ENCODE measurements around the gene IRGC.
A peak's percentile ranks its signal among the peaks of the same experiment; 100 is the strongest.

DNA sequence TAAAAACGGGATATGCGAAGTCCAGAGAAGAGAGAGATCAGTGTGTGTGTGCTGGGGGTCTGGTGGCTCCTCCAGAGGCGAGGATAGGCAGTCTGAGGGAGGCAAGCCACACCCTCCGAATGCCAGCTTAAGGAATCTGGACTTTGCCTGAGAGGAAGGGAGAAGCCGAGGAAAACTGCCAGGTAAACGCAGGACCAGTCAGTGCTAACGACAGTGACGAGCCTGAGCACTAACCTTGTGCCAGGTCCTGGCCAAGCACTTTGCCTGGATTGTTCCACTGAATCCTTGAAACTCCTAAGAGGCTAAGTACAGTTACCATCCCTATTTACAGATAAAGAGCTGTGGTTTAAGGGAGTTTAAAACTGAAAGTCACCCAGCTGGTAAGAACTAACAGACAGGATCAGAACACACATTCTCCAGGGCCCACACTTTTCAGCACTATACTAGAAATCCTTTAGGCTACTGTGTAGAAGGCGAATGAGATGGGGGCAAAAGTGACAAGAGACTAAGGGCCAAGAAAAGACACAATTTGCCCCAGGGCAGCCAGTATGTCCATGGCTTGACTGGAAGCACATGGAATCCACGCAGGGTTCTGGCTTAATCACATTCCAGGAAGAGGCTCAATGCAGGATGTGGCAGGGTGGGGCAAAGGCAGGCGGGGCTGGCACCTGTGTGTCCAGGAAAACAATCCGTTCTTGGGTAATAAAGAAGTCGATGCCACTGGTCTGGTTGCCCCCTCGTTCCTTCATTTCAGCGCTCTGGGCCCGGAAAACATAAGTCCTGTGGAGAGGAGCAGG, 23.8 kb downstream of the IRGC start:
- TF ChIP-seq, protein P1, sequence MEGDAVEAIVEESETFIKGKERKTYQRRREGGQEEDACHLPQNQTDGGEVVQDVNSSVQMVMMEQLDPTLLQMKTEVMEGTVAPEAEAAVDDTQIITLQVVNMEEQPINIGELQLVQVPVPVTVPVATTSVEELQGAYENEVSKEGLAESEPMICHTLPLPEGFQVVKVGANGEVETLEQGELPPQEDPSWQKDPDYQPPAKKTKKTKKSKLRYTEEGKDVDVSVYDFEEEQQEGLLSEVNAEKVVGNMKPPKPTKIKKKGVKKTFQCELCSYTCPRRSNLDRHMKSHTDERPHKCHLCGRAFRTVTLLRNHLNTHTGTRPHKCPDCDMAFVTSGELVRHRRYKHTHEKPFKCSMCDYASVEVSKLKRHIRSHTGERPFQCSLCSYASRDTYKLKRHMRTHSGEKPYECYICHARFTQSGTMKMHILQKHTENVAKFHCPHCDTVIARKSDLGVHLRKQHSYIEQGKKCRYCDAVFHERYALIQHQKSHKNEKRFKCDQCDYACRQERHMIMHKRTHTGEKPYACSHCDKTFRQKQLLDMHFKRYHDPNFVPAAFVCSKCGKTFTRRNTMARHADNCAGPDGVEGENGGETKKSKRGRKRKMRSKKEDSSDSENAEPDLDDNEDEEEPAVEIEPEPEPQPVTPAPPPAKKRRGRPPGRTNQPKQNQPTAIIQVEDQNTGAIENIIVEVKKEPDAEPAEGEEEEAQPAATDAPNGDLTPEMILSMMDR (IDR thresholded peaks at IDR 0.05): no peak
- peak; percentile 29 for TF ChIP-seq POLR2AphosphoS5 (IDR thresholded peaks at IDR 0.05)
- TF ChIP-seq POLR2A (IDR thresholded peaks at IDR 0.05): no peak
